ENCODE results near the gene PLCB1.

The PLCB1 gene

DNA sequence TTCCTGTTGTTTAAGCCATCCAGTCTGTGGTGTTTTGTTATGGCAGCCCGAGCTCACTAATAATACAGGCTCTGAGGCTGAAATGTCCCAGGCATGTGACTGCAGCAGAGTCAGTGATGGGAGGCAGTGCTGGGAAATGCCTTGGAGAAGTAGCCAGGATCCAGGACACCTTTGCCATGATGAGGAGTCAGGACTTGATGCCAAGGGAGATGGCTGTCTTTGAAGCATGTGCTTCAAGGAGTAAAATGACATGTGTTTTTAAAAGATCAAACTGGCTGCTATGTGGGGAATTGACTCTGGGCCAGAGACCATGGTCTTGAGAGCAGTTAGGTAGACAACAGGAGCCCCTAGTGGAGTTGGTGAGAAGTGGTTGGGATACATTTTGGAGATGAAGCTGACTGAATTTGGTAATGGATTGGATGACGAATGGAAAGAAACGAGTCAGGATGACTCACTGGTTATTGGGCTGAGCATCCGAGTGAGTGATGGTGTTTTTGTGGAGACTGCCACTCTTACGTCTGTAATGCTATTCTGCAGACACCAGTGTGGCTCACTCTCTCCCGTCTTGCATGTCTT lies 322.2 kb downstream of the PLCB1 start:
- Histone ChIP-seq H4K20me1 (ENCODE audit: insufficient read depth, low read length) (no peaks in the 10 kb centered on the region), H3K36me3 (ENCODE audit: insufficient read depth, low read length) (no peaks in the 10 kb centered on the region), H3K9ac (ENCODE audit: low read length) (peak overlapping the region; percentile 42), H3K4me1 (ENCODE audit: insufficient read depth, low read length, severe bottlenecking) (peaks cover 31% of the 10 kb centered on the region), H3K9me3 (ENCODE audit: low read length) (no peaks in the 10 kb centered on the region), H3K27ac (ENCODE audit: low read depth, low read length, poor library complexity, severe bottlenecking) (peak overlapping the region; percentile 60), H3F3A (ENCODE audit: insufficient read depth, low read length) (no peaks in the 10 kb centered on the region), H3K27me3 (ENCODE audit: insufficient read depth, low read length) (no peaks in the 10 kb centered on the region), H3K79me2 (ENCODE audit: insufficient read depth, low read length) (no peaks in the 10 kb centered on the region), H2AFZ (ENCODE audit: low read length) (no peak overlapping the region), H3K9me2 (ENCODE audit: low read depth, low read length) (no peaks in the 10 kb centered on the region), H3K4me2 (ENCODE audit: low read length) (peak overlapping the region; percentile 5; the same call in 1 of the 2 replicates), H3K4me3 (ENCODE audit: low read depth, low read length, poor library complexity, severe bottlenecking) (no peak overlapping the region)
- TF ChIP-seq, protein P1, sequence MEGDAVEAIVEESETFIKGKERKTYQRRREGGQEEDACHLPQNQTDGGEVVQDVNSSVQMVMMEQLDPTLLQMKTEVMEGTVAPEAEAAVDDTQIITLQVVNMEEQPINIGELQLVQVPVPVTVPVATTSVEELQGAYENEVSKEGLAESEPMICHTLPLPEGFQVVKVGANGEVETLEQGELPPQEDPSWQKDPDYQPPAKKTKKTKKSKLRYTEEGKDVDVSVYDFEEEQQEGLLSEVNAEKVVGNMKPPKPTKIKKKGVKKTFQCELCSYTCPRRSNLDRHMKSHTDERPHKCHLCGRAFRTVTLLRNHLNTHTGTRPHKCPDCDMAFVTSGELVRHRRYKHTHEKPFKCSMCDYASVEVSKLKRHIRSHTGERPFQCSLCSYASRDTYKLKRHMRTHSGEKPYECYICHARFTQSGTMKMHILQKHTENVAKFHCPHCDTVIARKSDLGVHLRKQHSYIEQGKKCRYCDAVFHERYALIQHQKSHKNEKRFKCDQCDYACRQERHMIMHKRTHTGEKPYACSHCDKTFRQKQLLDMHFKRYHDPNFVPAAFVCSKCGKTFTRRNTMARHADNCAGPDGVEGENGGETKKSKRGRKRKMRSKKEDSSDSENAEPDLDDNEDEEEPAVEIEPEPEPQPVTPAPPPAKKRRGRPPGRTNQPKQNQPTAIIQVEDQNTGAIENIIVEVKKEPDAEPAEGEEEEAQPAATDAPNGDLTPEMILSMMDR (IDR thresholded peaks at IDR 0.05; ENCODE audit: low read length): peak; percentile 82
- no peak for TF ChIP-seq EZH2 (IDR thresholded peaks at IDR 0.05; ENCODE audit: borderline replicate concordance, low read length)

GRCh38 chr20:8456765-8457164 lies 324.7 kb downstream of the PLCB1 start:
- Histone ChIP-seq H3K4me3 (ENCODE audit: low read depth, low read length, poor library complexity, severe bottlenecking) (no peak overlapping the region), H3K27ac (ENCODE audit: low read depth, low read length, poor library complexity, severe bottlenecking) (no peak overlapping the region), H3K79me2 (ENCODE audit: insufficient read depth, low read length) (no peaks in the 10 kb centered on the region), H4K20me1 (ENCODE audit: insufficient read depth, low read length) (no peaks in the 10 kb centered on the region), H3K9me3 (ENCODE audit: low read length) (0 out of 2 replicates have a peak, but pooled peaks cover 4% of the 10 kb centered on the region), H2AFZ (ENCODE audit: low read length) (no peak overlapping the region), H3K9ac (ENCODE audit: low read length) (no peak overlapping the region), H3F3A (ENCODE audit: insufficient read depth, low read length) (no peaks in the 10 kb centered on the region), H3K36me3 (ENCODE audit: insufficient read depth, low read length) (no peaks in the 10 kb centered on the region), H3K9me2 (ENCODE audit: low read depth, low read length) (no peaks in the 10 kb centered on the region), H3K4me2 (ENCODE audit: low read length) (no peak overlapping the region), H3K4me1 (ENCODE audit: insufficient read depth, low read length, severe bottlenecking) (peaks cover 31% of the 10 kb centered on the region), H3K27me3 (ENCODE audit: insufficient read depth, low read length) (no peaks in the 10 kb centered on the region)
- TF ChIP-seq, protein P1 (IDR thresholded peaks at IDR 0.05; ENCODE audit: low read length): no peak
- TF ChIP-seq EZH2 (IDR thresholded peaks at IDR 0.05; ENCODE audit: borderline replicate concordance, low read length): no peak

DNA sequence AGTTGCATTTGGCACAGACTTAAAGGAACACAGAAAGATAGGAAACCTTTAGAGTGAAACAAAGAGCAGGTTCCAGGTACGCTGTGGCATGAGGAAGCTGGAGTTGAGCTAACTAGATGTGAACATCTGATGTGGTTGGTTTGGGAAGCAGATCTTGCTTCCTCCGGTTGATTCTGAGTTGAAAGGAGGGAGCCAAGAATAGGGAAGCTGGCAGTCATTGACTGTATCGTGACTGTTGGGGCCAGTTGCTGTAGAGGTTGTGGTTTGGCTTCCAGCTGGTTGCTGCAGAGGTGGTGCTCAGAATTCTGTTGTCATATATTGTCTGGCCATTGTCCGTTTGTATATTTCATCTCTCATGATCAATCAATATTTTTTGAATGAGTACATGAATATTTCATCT lies 325.9 kb downstream of the PLCB1 start:
- Histone ChIP-seq H2AFZ (ENCODE audit: low read length) (peak overlapping the region; percentile 21; the same call in 1 of the 2 replicates), H3K4me3 (ENCODE audit: low read depth, low read length, poor library complexity, severe bottlenecking) (no peak overlapping the region), H3K79me2 (ENCODE audit: insufficient read depth, low read length) (no peaks in the 10 kb centered on the region), H3K4me2 (ENCODE audit: low read length) (peak overlapping the region; percentile 13; the same call in 1 of the 2 replicates), H3K27me3 (ENCODE audit: insufficient read depth, low read length) (no peaks in the 10 kb centered on the region), H3K36me3 (ENCODE audit: insufficient read depth, low read length) (no peaks in the 10 kb centered on the region), H3K9me2 (ENCODE audit: low read depth, low read length) (no peaks in the 10 kb centered on the region), H3K27ac (ENCODE audit: low read depth, low read length, poor library complexity, severe bottlenecking) (peak overlapping the region; percentile 17), H3K4me1 (ENCODE audit: insufficient read depth, low read length, severe bottlenecking) (peaks cover 25% of the 10 kb centered on the region), H3K9me3 (ENCODE audit: low read length) (0 out of 2 replicates have a peak, but pooled peaks cover 4% of the 10 kb centered on the region), H3K9ac (ENCODE audit: low read length) (no peak overlapping the region), H3F3A (ENCODE audit: insufficient read depth, low read length) (no peaks in the 10 kb centered on the region), H4K20me1 (ENCODE audit: insufficient read depth, low read length) (no peaks in the 10 kb centered on the region)
- TF ChIP-seq, protein P1 (IDR thresholded peaks at IDR 0.05; ENCODE audit: low read length): no peak
- TF ChIP-seq EZH2 (IDR thresholded peaks at IDR 0.05; ENCODE audit: borderline replicate concordance, low read length): no peak
